Upper lobe of left lung (tissue), 6 donors: ENCODE results near the gene VWA3A. TPM values are rescaled to one million over a fixed set of nuclear protein-coding genes. Genes with fewer than 3 reads are reported as not detected.

Experiments used
- ATAC-seq, 2 donors: fragments of 200-7000 bp; cut with Tn5 transposase; one replicate each; pipeline ENCODE4 v1.9.1; 2022; ENCODE audit warnings: mild to moderate bottlenecking in 2 of 2, moderate library complexity in 2 of 2; ENCODE audit not compliant: low FRiP score in 2 of 2
- DNase-seq, 2 donors: peaks; one replicate each; pipeline ENCODE4 v3.0.0-alpha.2; 2019 to 2020
- H3K27ac ChIP-seq, 4 donors: fragments of 200-600 bp; sonication (generic); one replicate each; pipeline ENCODE4 v1.5.1; 2016 to 2019
- H3K27me3 ChIP-seq, 4 donors: fragments of 200-600 bp; sonication (generic); one replicate each; pipeline ENCODE4 v1.5.1; 2017 to 2019
- H3K36me3 ChIP-seq, 4 donors: fragments of 200-600 bp; sonication (generic); one replicate each; pipeline ENCODE4 v1.5.1; 2016 to 2019
- H3K4me1 ChIP-seq, 4 donors: fragments of 200-600 bp; sonication (generic); one replicate each; pipeline ENCODE4 v1.5.1; 2018 to 2019
- H3K4me3 ChIP-seq, 4 donors: fragments of 200-600 bp; sonication (generic); one replicate each; pipeline ENCODE4 v1.5.1; 2017 to 2019; ENCODE audit warnings: mild to moderate bottlenecking in 2 of 4, moderate library complexity in 1 of 4
- H3K9me3 ChIP-seq, 4 donors: fragments of 200-600 bp; sonication (generic); one replicate each; pipeline ENCODE4 v1.5.1; 2018 to 2019
- CTCF ChIP-seq, 6 experiments: fragments of 450-650 bp in 4 of 6; fragments of 200-600 bp in 2 of 6; sonication (generic) in 2 of 6; IDR thresholded peaks; one replicate each; pipeline ENCODE4 v1.5.1; 2016 to 2019; ENCODE audit warnings: antibody characterized with exemption in 6 of 6
- EP300 ChIP-seq, 4 donors: sonication (generic); formaldehyde crosslinking; IDR thresholded peaks; one replicate each; pipeline ENCODE4 v1.5.1; 2017; ENCODE audit warnings: antibody characterized with exemption in 4 of 4, control low read depth in 2 of 4
- POLR2A ChIP-seq, 4 donors: fragments of 450-650 bp; IDR thresholded peaks; one replicate each; pipeline ENCODE4 v1.5.1; 2016 to 2017; ENCODE audit warnings: antibody characterized with exemption in 4 of 4, mild to moderate bottlenecking in 2 of 4
- POLR2AphosphoS5 ChIP-seq, 2 donors: sonication (generic); formaldehyde crosslinking; IDR thresholded peaks; one replicate each; pipeline ENCODE4 v1.5.1; 2017; ENCODE audit warnings: antibody characterized with exemption in 2 of 2
- whole genome bisulfite sequencing, 2 donors: methylation state at CpG; one replicate each; pipeline ENCODE4 v1.1.5; 2017 to 2018; 5-methylcytosine and 5-hydroxymethylcytosine counted together
- total RNA-seq, 6 donors: library from RNA; depleted of rRNA in 4 of 6; stranded (reverse); fragments of >200 nt in 4 of 6; gene quantifications; one replicate each; pipeline versions ENCODE4 v1.1.0 to v1.2.1, GENCODE V29; 2016 to 2021
- donor health status: DM: no; HTN: no; CAD: no; lungs with moderate emphysema.
- donor health status: DM: no; HTN: yes; CAD: no; lungs with severe emphysema.

Gene VWA3A
- total RNA-seq, 6 donors from 2014 or later, result 0.43 to 47.8 (median 14.9) TPM

GRCh38 chr16:22203091-22203490 is 110.8 kb downstream of the VWA3A start:
- TF ChIP-seq CTCF (IDR thresholded peaks at IDR 0.05) (no peak), POLR2AphosphoS5 (IDR thresholded peaks at IDR 0.05) (no peak), EP300 (IDR thresholded peaks at IDR 0.05) (no peak), POLR2A (IDR thresholded peaks at IDR 0.05) (no peak)
- ATAC-seq (no peak), DNase-seq (no peak)
- Histone ChIP-seq H3K9me3 (no peaks in the 10 kb centered on the region), H3K4me1 (peaks cover 13 to 22% (median 19%) of the 10 kb centered on the region in 4 donors), H3K4me3 (no peak overlapping the region), H3K27ac (no peak overlapping the region), H3K27me3 (no peaks in the 10 kb centered on the region), H3K36me3 (no peaks in the 10 kb centered on the region)
- 84 to 93% methylated on average over 5 of the region's 5 CpGs for WGBS, 2 donors

- H3K9me3 ChIP-seq, result no peaks in the 10 kb centered on the region
- no peak overlapping the region for H3K4me3 ChIP-seq
- no peaks in the 10 kb centered on the region for H3K36me3 ChIP-seq
- no peak overlapping the region for H3K27ac ChIP-seq
- no peaks in the 10 kb centered on the region for H3K27me3 ChIP-seq
- H3K4me1 ChIP-seq, result peaks cover 23 to 33% (median 24%) of the 10 kb centered on the region in 4 donors
- 92 to 100% methylated on average over 2 of the region's 2 CpGs for whole genome bisulfite sequencing, 2 donors
- DNase-seq, result no peak
- TF ChIP-seq POLR2AphosphoS5 (IDR thresholded peaks at IDR 0.05), result no peak
- TF ChIP-seq POLR2A (IDR thresholded peaks at IDR 0.05), result no peak
- TF ChIP-seq EP300 (IDR thresholded peaks at IDR 0.05), result no peak
- no peak for TF ChIP-seq CTCF (IDR thresholded peaks at IDR 0.05)
- ATAC-seq, result no peak
These were observed 111.8 kb downstream of the VWA3A start for GRCh38 chr16:22204091-22204655.

- 4 to 5% methylated on average over 11 of the region's 11 CpGs for WGBS, 2 donors
- peak overlapping the region; percentile 83 to 95 (median 90) for H3K27ac ChIP-seq
- H3K4me3 ChIP-seq, result peak overlapping the region in 3 of 4 donors; percentile 92 to 96 (median 93)
- ATAC-seq (no peak), DNase-seq (no peak)
- no peaks in the 10 kb centered on the region for H3K9me3 ChIP-seq
- no peaks in the 10 kb centered on the region for H3K36me3 ChIP-seq
- TF ChIP-seq POLR2AphosphoS5 (IDR thresholded peaks at IDR 0.05), result no peak
- no peak for TF ChIP-seq CTCF (IDR thresholded peaks at IDR 0.05)
- no peak for TF ChIP-seq POLR2A (IDR thresholded peaks at IDR 0.05)
- TF ChIP-seq EP300 (IDR thresholded peaks at IDR 0.05), result no peak
- peaks cover 23 to 36% (median 27%) of the 10 kb centered on the region in 4 donors for H3K4me1 ChIP-seq
- H3K27me3 ChIP-seq, result no peaks in the 10 kb centered on the region
These were observed 113.3 kb downstream of the VWA3A start for GRCh38 chr16:22205577-22206012.

- peak; percentile 95 to 97 for DNase-seq
- H3K4me1 ChIP-seq, result peaks cover 23 to 41% (median 30%) of the 10 kb centered on the region in 4 donors
- H3K27me3 ChIP-seq, result no peaks in the 10 kb centered on the region
- H3K36me3 ChIP-seq, result no peaks in the 10 kb centered on the region
- H3K4me3 ChIP-seq, result peak within 1 kb of the TSS; percentile 92 to 98 (median 94)
- TF ChIP-seq POLR2AphosphoS5 (IDR thresholded peaks at IDR 0.05) (peak; percentile 77 to 82), EP300 (IDR thresholded peaks at IDR 0.05) (no peak), POLR2A (IDR thresholded peaks at IDR 0.05) (peak in 2 of 4 donors; percentile 30 to 59), CTCF (IDR thresholded peaks at IDR 0.05) (peak; percentile 86 to 98 (median 97))
- H3K9me3 ChIP-seq, result no peaks in the 10 kb centered on the region
- ATAC-seq, result peak; percentile 94 to 97
- peak within 1 kb of the TSS; percentile 83 to 95 (median 90) for H3K27ac ChIP-seq
- WGBS, 2 donors, result 0 to 1% methylated on average over 10 to 18 of the region's 74 CpGs
These were observed 113.9 kb downstream of the VWA3A start, which contains the start of gene EEF2K for GRCh38 chr16:22206013-22206841. Gene EEF2K (plus strand): TSS chr16:22206278. CDS start chr16:22225730, 19,452 bp downstream.

Other genes with a start within 250 kb of the VWA3A start
- 100 to 1,000 TPM in 4 of 6 donors, 10 to 100 TPM in 2; 60.8 to 474 (median 112) TPM for gene NPIPB4, start 234.8 kb upstream of the VWA3A start, total RNA-seq
- 100 to 1,000 TPM; 119 to 252 (median 155) TPM for gene UQCRC2, start 139.2 kb upstream of the VWA3A start, total RNA-seq
- gene PDZD9, start 91.4 kb upstream of the VWA3A start, total RNA-seq, result not detected
- gene MOSMO, start 84.4 kb upstream of the VWA3A start, total RNA-seq, result 10 to 100 TPM; 10.8 to 24.6 (median 15.9) TPM
- under 1 TPM in 3 of 6 donors, not detected in 3; 0.17 to 0.59 (median 0.22) TPM for gene SDR42E2, start 70.0 kb downstream of the VWA3A start, total RNA-seq
- 10 to 100 TPM; 16.9 to 48.2 (median 29.2) TPM for gene EEF2K, start 113.7 kb downstream of the VWA3A start, total RNA-seq
- 10 to 100 TPM; 27.0 to 91.1 (median 47.0) TPM for gene POLR3E, start 204.9 kb downstream of the VWA3A start, total RNA-seq